ENCODE measurements around the gene SRSF1.
A peak's percentile ranks its signal among the peaks of the same experiment; 100 is the strongest.
"Not testable (repeated sequence)": the region's sequence is repeated elsewhere in the genome, so short reads cannot be mapped to it uniquely, and the experiment has no call there.

The SRSF1 gene

DNA sequence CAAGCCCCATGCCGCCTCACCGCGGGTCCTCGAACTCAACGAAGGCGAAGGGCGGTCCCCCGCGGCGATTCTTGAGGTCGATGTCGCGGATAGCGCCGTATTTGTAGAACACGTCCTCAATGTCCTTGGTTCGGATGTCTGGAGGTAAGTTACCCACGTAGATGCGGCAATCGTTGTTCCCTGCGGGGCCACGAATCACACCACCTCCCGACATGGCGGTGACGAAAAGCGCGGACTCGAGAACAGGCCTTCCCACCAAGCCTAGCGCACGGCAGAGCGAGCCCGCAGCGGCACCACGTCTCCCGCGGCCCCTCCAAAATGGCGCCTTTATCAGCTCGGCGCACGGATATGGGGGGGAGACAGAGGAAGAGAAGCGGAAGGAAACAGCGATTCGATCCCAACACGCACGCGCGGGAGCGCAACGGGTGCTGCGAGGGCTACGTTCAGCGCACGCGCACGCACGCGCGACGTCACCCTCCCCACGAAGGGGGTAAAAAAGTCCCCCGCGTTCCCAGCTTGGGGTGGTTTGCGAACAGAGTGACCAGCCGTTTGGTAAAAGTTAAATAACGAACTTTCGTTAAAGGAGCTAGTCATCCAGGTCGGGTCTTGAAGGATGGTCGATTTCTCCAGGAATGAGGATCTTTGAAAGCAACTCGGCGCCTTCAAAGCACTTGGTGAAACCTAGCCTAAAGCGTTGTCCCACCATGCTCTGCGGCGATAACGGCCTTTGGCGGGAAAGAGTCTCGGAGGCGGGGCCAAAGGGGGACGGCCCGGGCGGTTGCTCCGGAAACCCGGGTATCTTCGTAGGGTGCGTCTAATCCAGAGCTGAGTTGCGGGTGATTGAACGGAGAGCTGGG, at the start of gene SRSF1:
Gene SRSF1, minus strand, starts transcription at position 323 of the 857 bp plus-strand sequence. Its CDS starts 109 bp downstream, at position 214.
- DNase-seq = peak; percentile 96

DNA sequence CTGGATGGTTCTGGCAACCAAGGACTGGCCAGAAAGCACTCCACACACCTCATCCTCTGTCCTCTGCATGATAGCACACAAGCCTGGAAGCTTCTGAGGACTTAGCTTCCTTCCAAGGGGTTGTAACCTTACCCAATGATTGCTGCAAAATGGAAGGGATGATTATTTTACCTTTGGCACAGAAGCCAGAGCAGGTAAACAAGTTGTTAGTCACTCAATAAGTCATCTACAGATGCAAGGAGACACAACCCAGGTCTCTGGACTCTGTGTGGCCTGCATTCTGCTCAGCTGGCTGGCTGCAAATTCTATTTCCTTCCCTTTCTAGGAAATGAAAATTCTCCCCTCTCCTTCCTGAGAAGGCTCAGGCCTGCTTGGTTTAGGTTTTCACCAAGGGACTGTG, 49.4 kb upstream of the SRSF1 start:
- DNase-seq = no peak

- DNase-seq = no peak
Observed at GRCh38 chr17:58054641-58055040, 47.6 kb upstream of the SRSF1 start.

DNA sequence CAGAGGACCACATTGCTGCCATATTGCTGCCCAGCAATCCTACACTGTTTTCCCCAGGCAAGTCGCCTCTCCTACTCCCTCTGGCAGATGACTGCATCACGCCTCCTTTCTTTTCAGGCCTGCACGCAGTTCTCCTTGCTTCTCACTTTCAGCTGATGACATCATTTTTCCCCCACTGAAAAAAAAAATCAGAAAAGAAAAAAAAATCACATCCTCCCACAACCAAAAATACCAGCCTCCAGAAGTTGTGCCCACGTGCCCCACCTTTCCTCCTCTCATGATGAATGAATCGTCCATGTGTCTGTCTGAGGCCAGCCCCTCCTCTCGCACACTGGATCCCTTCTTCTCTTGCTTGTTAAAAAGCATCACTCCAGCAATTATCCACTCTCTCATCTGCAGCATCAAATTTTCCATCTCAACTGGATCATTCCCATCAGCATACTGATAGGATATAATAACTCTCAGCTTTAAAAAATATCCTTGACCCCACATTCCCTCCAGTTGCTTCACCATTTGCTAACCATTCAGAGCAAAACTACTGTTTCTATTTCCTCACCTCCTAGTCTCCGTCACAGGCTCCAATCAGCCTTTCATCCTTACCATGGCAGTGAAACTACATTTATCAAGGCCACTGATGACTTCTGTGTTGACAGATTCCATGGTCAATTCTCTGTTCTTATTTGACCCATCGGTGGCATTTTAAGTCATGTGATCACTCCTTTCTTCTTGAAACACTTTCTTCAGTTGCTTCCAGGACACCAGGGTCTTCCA, 46.1 kb upstream of the SRSF1 start:
- DNase-seq = peak; percentile 8 to 20

- DNase-seq = no peak
Observed at GRCh38 chr17:58052407-58052806, 45.4 kb upstream of the SRSF1 start.

DNA sequence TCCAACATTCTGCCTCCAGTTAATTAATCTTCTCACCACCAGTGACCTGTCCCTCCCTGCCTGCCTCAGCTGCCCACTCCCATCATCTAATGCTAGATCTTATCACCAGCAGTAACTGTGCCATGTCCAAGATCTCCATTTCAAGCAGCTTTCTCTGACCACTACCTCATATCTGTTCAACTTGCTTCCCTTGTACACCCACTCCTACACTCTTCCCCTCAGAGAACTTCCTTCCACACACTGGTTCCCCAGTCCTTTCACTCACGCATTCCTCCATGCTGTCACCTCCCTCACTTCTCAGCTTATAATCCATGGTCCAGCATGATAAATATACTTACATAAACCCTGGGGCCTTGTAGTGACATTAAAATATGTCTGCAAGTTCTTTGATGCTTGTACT, 44.4 kb upstream of the SRSF1 start:
- DNase-seq = no peak

DNA sequence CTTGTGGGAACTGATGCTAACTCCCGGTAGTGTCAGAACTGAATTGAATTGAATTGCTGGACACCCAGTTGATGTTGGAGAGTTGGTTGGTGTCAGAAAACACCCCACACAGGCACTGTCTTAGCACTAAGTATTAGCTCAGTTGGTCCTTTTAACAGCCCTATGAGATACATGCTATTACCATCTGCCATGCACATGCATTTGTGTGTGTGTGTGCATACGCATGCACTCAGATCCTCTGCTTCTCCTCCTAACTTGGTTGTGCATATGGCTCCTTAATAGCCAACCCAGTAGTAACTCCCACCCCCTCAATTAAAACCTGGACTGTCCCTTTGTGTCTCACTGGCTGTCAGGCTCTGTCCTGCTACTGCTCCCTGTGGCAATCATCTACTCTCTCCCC, 43.9 kb upstream of the SRSF1 start:
- no peak for DNase-seq

- DNase-seq = no peak
Observed at GRCh38 chr17:58049533-58049932, 42.5 kb upstream of the SRSF1 start.

- no peak for DNase-seq
Observed at GRCh38 chr17:58047376-58048150, 40.5 kb upstream of the SRSF1 start.

- DNase-seq = no peak
Observed at GRCh38 chr17:58046239-58047094, 39.4 kb upstream of the SRSF1 start.

- DNase-seq = not testable (repeated sequence)
Observed at GRCh38 chr17:58044256-58044655, 37.2 kb upstream of the SRSF1 start.

DNA sequence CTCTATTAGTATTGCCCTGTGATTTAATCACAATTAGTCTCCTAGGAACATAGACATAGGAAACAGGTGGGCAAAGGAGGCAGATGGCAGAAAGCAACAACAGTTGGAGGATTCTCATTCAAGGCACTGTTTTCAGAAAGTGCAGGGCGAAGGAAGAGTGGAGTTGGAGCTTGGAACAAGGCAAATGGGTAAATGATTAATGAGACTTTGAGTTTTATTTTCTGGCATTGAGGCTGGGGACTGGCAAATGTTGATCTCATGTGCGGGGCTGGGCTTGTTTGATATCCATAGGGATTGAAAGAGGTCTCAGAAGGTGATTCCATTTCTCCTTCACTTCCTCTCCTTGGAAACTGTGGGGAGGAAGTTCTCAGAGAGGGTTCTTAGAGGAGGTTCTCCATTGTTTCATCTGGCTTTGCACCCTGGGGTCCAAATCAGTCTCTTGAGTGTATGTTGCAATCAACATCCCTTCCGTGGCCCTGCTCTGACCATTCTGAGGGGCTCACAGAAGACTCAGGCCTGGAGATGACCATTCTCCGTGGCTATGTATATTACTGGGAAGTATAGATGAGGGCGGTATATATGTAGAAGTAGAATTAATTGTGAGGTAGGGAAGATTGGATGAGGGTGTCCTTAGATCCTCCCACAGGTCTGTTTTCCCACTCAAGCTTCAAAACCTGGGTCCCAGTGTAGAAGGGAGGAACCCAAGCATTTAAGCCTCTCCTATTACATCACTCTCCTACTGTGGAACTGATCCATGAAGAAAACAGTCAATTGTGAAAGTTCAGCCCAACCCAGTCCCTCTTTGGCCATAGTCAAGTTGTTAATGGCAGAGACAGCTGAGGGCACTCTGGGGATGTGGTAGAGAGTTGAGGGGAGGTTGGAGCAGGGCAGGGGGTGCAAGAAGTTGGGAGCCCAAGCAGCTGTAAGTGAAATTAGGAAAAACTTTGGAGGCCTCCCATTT, 36.5 kb upstream of the SRSF1 start:
- DNase-seq = no peak

DNA sequence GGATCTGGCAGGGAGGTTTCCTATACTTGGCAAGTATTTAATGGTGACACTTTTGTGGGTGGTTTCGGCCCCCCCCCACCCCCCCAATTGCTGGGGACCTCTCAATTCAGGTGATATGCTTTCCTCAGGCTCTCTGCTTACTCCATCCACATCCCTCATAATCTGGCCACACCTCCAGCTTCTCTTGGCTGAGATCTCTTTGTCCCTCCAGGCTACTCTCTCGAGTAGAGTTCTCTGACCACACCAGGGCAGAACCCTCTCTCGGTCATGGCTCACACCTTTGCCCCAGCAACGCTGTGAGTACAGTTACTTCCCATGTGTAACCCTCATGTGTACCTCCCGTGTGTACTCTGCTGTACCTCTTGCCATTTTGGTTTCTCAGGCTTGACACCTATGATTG, 34.1 kb upstream of the SRSF1 start:
- DNase-seq = no peak

DNA sequence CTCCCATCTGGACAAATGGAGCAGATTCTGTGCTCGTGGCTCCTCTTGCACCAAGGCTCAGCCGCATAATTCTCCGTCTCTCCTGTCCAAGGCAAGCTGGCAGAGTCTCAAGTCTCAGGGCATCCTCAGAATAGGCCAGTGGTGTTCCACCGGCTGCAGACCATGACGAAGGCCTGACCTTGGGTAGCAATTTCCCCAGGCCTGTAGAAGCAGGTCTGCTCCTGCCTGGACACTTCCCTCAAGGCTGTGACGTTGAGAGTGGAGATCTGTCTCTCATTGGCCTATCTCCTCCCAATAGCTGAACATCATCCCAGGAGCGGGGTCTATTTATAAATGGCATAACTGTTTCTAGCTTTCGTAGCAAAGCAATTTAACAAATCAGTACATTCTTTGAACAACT, 33.3 kb upstream of the SRSF1 start:
- no peak for DNase-seq

- no peak for DNase-seq
Observed at GRCh38 chr17:58039975-58040374, 32.9 kb upstream of the SRSF1 start.

GRCh38 chr17:58032691-58033415, 25.8 kb upstream of the SRSF1 start:
- no peak for DNase-seq

GRCh38 chr17:58028578-58028977, 21.5 kb upstream of the SRSF1 start:
- no peak for DNase-seq

DNA sequence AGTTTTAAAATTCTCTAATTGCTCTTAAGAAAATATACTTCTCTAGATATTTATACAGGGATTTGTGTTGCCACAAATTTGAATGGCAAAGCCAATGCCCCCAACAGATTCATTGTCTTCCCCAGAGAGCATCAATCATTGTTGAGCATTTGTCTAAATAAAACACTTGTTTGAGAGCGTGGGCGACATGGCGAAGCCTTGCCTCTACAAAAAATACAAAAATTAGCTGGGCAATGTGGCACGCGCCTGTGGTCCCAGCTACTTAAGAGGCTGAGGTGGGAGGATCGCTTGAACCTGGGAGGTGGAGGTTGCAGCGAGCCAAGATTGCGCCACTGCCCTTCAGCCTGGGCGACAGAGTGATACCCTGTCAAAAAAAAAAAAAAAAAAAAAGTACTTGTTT, 13.4 kb upstream of the SRSF1 start:
- no peak for DNase-seq

- no peak for DNase-seq
Observed at GRCh38 chr17:58019521-58019920, 12.5 kb upstream of the SRSF1 start.

DNA sequence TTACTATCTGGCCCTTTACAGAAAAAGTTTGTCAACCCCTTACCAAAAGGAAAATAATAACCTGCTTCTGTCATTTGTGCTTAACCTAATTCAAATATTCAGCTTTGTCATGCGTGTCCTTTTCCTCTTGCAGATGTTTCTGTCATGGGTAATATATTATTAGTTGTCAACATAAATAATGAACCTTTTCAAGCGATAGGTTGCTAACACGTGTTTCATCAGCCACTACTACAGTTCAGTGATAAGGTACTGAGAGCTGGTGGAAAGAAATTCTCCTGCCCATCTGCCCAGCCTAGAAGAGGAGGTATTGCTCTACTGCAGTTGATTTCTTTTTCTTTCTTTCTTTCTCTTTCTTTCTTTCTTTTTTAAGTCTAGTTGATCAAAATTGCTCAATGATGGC, 12.0 kb upstream of the SRSF1 start:
- DNase-seq = no peak
